Measurements from ENCODE around the gene GRAMD1C. TPM values are rescaled to one million over a fixed set of nuclear protein-coding genes. Genes with fewer than 3 reads are reported as not detected.

The GRAMD1C gene
- polyA plus RNA-seq, 1 of the 3 experiments (the other 2 are of a cell fraction), result 1.2 TPM

DNA sequence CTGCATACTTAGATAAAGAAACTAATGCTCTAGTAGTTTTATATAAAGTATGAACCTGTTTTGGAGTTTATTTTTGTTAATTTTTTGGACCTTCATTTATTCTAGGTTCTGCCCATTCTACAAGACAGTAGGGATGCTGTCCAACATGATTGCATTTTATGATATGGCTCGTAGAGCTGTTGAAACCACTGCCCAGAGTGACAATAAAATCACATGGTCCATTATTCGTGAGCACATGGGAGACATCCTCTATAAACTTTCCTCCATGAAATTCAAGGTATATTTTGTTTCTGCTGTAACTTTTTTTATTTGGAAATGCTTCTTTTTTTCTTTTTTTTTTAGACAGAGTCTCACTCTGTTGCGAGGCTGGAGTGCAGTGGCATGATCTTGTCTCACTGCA lies 33.3 kb upstream of the GRAMD1C start:
- no peaks in the 10 kb centered on the region for H4K20me1 ChIP-seq (ENCODE audit: insufficient read depth)
- H3K27me3 ChIP-seq (ENCODE audit: insufficient read depth), result no peaks in the 10 kb centered on the region
- H2AFZ ChIP-seq (ENCODE audit: low read depth), result no peak overlapping the region
- H3K79me2 ChIP-seq (ENCODE audit: insufficient read depth), result no peaks in the 10 kb centered on the region
- peaks cover 34 to 56% of the 10 kb centered on the region in 2 experiments for H3K36me3 ChIP-seq (replicated peaks in 1 of 2; ENCODE audit: control insufficient read depth in 1 of 2, insufficient read depth in 2 of 2, low read length in 1 of 2)
- no peaks in the 10 kb centered on the region for H3K9me2 ChIP-seq
- no peak overlapping the region for H3K4me3 ChIP-seq (ENCODE audit: low read depth in 2 of 2, low read length in 1 of 2)
- ChIA-PET CTCF (no interaction called here), POLR2A (no interaction called here)
- H3K4me1 ChIP-seq (ENCODE audit: control insufficient read depth in 1 of 2, insufficient read depth in 2 of 2, low read depth in 1 of 2, low read length in 1 of 2), result no peaks in the 10 kb centered on the region
- no peaks in the 10 kb centered on the region for H3F3A ChIP-seq (replicated peaks; ENCODE audit: insufficient read depth)
- H3K9me3 ChIP-seq, result no peaks in the 10 kb centered on the region
- no peak overlapping the region for H3K9ac ChIP-seq
- TF ChIP-seq ELF1 (IDR thresholded peaks at IDR 0.05) (no peak), GATA2 (CRISPR knock-in tag; IDR thresholded peaks at IDR 0.05) (no peak), TEAD4 (IDR thresholded peaks at IDR 0.05; ENCODE audit: borderline replicate concordance, insufficient read depth) (no peak), NRF1 (IDR thresholded peaks at IDR 0.05; ENCODE audit: low read depth, low read length) (no peak), YY1 (IDR thresholded peaks at IDR 0.05; ENCODE audit: low read depth) (no peak), RFX5 (IDR thresholded peaks at IDR 0.05; ENCODE audit: low read length) (no peak), JUND (IDR thresholded peaks at IDR 0.05) (no peak)
- TF ChIP-seq, protein P1, sequence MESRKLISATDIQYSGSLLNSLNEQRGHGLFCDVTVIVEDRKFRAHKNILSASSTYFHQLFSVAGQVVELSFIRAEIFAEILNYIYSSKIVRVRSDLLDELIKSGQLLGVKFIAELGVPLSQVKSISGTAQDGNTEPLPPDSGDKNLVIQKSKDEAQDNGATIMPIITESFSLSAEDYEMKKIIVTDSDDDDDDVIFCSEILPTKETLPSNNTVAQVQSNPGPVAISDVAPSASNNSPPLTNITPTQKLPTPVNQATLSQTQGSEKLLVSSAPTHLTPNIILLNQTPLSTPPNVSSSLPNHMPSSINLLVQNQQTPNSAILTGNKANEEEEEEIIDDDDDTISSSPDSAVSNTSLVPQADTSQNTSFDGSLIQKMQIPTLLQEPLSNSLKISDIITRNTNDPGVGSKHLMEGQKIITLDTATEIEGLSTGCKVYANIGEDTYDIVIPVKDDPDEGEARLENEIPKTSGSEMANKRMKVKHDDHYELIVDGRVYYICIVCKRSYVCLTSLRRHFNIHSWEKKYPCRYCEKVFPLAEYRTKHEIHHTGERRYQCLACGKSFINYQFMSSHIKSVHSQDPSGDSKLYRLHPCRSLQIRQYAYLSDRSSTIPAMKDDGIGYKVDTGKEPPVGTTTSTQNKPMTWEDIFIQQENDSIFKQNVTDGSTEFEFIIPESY (IDR thresholded peaks at IDR 0.05; ENCODE audit: borderline replicate concordance, low read depth), result no peak
- TF ChIP-seq, protein P2, sequence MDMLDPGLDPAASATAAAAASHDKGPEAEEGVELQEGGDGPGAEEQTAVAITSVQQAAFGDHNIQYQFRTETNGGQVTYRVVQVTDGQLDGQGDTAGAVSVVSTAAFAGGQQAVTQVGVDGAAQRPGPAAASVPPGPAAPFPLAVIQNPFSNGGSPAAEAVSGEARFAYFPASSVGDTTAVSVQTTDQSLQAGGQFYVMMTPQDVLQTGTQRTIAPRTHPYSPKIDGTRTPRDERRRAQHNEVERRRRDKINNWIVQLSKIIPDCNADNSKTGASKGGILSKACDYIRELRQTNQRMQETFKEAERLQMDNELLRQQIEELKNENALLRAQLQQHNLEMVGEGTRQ (IDR thresholded peaks at IDR 0.05; ENCODE audit: borderline replicate concordance, low read depth, low read length), result no peak
- TF ChIP-seq, protein P3, sequence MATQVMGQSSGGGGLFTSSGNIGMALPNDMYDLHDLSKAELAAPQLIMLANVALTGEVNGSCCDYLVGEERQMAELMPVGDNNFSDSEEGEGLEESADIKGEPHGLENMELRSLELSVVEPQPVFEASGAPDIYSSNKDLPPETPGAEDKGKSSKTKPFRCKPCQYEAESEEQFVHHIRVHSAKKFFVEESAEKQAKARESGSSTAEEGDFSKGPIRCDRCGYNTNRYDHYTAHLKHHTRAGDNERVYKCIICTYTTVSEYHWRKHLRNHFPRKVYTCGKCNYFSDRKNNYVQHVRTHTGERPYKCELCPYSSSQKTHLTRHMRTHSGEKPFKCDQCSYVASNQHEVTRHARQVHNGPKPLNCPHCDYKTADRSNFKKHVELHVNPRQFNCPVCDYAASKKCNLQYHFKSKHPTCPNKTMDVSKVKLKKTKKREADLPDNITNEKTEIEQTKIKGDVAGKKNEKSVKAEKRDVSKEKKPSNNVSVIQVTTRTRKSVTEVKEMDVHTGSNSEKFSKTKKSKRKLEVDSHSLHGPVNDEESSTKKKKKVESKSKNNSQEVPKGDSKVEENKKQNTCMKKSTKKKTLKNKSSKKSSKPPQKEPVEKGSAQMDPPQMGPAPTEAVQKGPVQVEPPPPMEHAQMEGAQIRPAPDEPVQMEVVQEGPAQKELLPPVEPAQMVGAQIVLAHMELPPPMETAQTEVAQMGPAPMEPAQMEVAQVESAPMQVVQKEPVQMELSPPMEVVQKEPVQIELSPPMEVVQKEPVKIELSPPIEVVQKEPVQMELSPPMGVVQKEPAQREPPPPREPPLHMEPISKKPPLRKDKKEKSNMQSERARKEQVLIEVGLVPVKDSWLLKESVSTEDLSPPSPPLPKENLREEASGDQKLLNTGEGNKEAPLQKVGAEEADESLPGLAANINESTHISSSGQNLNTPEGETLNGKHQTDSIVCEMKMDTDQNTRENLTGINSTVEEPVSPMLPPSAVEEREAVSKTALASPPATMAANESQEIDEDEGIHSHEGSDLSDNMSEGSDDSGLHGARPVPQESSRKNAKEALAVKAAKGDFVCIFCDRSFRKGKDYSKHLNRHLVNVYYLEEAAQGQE (IDR thresholded peaks at IDR 0.05; ENCODE audit: low read depth, low read length), result no peak
- TF ChIP-seq, protein P4, sequence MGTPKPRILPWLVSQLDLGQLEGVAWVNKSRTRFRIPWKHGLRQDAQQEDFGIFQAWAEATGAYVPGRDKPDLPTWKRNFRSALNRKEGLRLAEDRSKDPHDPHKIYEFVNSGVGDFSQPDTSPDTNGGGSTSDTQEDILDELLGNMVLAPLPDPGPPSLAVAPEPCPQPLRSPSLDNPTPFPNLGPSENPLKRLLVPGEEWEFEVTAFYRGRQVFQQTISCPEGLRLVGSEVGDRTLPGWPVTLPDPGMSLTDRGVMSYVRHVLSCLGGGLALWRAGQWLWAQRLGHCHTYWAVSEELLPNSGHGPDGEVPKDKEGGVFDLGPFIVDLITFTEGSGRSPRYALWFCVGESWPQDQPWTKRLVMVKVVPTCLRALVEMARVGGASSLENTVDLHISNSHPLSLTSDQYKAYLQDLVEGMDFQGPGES (IDR thresholded peaks at IDR 0.05; ENCODE audit: low read depth, low read length), result no peak
- no peak overlapping the region for H3K27ac ChIP-seq (ENCODE audit: low read depth in 2 of 2, low read length in 1 of 2)
- DNase-seq, result no peak
- no peak overlapping the region for H3K4me2 ChIP-seq
- 93% methylated on average over 3 of the region's 3 CpGs for WGBS (ENCODE audit: low lambda C conversion rate)

All from SK-N-SH (cell line).